DLD1 (cell line): ENCODE measurements around the gene CCNA2.

Source experiments
- in situ Hi-C: cut with HindIII; loops from 2 replicates; pipeline ENCODE4 v1.10.0; 2017; ENCODE audit warnings: low sequenced_read_pairs

Gene CCNA2

DNA sequence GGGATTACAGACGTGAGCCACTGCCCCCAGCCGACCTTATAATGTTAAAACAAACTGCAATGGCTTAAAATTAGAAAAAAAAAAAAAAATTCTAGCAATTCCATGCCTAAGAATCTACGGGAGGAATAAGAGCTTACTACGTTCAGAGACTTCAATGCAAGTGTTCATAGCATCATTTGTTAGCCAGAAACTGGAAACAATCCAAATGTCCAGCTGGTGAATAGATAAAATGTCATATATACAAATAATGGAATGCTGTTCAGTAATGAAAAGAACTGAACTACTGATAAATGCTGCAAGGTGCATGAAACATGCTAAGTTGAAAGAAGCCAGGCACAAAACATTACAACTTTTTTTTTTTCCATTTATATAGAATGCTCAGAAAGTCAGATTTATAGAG, 17.3 kb downstream of the CCNA2 start:
- in situ Hi-C loops = no loop called here

DNA sequence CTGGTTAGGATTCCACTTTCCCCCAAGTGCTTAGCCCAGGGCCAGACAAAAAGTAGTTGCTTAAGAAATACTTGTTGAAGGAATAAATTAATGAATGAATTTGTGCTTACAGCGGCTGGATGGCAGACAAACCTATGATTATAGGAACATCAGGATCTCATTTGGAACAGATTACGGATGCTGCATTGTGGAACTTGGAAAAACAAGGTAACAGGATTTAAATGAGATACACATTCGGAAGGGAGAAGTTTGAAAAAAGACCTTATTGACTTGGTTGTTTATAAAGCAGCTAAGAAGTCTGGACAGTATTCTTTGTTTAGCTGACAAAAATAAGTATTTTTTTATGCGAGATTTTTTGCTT, 22.0 kb downstream of the CCNA2 start:
- in situ Hi-C loops = no loop called here

DNA sequence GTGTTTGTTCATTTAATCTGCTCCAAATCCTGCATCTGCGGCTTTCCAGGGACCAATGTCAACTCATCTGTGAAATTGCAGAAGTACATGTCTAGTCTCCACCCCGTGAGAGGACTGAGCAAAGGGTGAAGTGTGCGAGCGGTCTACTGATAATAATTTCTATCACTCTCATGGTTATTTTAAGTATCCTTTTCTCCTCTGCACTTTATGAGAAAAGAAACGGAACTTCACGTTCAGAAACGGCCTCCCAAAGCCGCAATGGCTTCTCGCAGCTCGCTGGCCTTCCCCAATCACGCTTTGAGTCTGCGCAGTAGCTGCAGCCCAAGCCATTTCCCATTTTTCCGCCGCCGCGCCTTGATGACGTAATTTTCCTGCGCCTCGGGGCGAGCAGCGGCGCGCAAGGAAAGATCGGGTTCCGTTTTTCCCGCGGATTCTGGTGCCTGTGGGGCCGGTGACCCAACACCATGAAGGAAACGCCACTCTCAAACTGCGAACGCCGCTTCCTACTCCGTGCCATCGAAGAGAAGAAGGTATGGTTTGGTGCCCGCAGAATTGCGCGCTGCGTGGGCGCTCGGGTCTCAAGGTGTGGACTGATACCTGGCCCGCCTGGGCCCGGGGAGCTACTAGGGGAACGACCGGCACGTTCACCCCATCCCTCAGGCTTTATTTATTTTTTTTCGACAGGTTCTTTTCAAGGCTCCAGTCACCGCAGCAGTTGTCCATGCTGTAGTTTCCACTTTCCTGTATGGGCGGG, 22.5 kb downstream of the CCNA2 start, which contains the start of gene EXOSC9:
Gene EXOSC9, plus strand, starts transcription at position 363 of the 754 bp plus-strand sequence. Its CDS starts 102 bp downstream, at position 465.
- in situ Hi-C loops = no loop called here

DNA sequence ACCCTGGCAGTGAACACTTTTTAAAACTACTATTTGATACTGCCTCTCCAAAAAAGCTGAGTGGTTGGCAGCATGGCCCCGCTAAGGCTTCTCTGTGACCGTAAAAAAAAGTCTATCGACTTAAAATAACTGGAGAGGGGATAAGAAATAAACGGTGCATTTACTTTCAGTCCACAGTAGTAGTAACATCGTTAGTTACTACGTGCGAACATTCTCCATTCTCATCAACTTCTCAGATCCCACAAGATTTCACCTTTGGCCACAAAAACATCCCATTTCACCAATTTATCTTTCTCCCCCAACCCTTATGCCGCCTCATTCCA, 23.1 kb downstream of the CCNA2 start:
- in situ Hi-C loops = no loop called here

DNA sequence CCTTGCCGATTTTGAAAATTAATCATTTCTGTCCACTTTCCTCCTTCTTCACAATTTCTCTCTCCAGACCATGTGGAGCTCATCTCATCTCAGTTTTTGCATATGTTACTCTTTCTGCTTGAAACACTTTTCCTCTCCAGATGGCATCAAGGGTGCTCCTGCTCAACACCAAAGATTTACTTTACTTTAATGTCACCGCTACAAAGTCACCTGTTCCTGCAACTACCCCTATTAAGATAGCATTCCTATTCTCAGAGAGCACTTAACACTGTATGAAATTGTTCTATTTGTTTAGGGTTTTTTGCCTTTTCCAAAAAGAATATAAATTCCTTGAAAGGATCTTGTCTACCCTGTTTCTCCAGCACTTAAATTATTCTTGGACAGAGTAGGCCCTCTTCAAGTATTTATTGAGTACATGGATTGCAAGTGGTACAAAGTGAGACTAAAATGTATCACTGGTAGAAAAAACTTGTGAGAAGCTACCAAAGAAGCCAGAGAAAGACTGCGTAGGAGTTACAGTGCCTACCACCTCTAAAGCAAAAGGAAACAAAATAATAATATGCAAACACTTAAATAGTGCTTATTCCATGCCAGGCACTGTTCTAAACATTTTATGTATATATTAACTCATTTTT, 23.7 kb downstream of the CCNA2 start:
- in situ Hi-C loops = no loop called here

DNA sequence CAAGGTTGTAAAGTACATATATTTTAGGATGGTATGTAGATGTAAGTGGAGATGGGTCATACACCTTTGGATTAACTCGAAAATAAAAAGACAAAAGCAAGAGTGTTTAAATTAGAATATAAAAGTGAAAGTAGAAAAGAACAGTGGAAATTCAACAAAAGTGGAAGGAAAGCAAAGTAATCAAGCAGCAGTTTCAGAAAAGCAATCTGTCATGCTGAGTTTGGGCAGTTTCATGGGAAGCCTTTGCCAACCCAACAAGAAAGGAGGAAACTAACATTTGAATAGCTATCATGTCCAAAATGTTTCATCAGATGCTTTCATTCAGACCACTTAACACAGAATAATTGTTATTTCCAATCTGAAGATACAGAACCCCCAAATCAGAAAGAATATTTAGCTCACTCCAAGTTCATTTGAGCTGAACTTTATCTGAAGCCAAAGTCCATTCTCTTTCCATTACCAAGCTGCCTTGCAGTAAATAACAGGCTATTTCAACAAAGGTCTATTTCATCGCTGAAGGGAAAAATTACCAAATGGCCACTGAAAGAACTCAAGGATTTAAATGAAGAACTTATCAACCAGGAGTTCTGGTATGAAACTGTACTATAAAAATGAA, 24.4 kb downstream of the CCNA2 start:
- in situ Hi-C loops = no loop called here

DNA sequence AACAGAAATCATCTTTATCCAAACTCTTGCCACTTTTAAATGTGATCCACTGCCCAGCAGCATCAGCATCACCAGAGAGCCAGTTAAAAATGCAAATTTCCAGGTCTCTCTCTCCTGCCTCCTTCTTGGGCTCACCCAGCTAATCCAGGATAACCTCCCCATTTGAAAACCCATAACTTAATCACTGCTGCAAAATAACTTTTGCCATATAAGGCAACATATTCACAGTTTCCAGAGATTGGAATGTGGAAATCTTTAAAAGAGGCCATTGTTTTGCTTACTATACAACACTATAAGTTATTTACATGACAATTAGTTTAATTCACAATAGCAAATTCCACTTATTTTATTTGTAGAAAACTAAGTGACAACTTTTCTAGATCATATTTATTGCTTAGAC, 27.4 kb downstream of the CCNA2 start:
- in situ Hi-C loops = no loop called here

DNA sequence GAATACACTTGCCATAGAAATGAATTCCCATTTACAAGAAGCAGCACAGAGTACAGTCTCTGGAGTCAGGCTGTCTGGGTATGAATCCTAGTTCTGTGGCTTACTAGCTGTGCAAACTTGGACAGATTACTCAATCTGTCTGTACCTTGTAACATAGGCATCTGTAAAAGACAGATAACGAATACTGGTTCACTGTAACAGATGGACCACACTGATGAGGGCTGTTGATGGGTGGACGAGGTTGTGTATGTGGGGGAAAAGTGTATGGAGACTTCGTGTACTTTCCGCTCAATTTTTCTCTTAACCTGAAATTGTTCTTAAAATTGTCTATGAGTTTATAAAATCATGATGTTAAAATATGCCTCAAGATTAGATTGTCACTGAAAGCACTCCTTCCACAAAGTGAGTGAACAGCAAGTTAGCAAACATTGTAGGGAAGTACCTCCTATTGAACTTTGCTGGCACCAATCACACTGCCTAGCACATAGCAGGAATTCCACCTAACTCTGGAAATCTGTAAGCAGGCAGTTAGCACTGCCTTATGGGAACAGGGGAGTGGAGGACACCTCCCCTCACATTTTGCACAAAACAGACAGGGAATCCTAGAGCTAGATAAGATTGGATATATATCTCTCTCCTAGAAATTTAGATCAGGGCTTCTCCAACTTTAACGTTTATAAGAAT, 29.0 kb downstream of the CCNA2 start:
- in situ Hi-C loops = no loop called here

DNA sequence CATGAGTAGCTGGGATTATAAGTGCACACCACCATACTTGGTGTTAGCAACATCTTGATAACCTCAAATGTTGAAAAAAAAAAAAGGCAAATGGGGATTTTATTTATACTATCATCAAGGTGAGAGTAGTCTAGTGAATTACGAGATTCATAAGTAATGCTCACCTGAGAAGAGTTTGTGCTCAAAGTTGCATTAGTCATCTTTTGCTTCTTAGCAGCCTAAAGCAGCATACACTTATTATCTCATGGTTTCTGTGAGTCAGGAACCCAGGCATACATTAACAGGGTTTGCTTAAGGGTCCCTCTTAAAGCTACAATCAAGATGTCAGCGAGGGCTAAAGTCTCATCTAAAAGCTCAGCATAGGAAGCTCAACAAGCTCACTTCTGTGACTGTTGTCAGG, 30.7 kb downstream of the CCNA2 start:
- in situ Hi-C loops = no loop called here

DNA sequence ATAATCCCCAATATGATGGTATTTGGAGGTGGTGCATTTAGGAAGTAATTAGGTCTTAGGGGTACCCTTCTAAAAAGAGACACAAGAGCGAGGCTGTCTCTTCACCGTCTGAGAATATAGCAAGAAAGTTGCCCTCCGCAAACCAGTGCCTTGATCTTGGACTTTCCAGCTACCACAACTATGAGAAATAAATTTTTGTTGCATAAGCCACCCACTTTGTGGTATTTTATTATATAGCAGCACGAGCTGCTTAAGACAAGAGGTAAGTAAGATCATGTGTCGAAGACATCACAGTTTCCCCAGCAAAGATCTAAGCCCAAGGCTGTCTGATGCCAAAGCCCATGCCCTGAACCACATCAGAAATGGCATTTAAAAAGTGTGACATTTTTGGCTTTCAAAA, 32.2 kb downstream of the CCNA2 start:
- in situ Hi-C loops = no loop called here

DNA sequence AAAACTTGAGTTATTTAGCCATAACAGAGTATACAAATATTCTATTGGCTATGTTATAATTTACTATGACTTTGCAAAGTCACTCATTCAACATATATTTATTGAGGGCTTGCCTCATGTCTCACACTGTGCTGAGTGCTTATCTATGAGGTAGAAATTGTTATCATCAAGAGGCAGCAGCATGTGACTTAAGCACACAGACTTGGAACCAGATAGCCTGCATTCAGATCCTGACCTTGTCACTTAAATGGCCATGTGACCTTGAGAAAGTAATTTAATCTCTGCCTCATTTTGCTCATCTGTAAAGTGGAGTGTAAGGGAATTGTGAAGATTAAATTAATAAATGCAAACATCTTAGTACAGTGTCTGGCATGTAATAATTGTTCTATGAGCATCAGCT, 32.7 kb downstream of the CCNA2 start:
- in situ Hi-C loops = no loop called here

DNA sequence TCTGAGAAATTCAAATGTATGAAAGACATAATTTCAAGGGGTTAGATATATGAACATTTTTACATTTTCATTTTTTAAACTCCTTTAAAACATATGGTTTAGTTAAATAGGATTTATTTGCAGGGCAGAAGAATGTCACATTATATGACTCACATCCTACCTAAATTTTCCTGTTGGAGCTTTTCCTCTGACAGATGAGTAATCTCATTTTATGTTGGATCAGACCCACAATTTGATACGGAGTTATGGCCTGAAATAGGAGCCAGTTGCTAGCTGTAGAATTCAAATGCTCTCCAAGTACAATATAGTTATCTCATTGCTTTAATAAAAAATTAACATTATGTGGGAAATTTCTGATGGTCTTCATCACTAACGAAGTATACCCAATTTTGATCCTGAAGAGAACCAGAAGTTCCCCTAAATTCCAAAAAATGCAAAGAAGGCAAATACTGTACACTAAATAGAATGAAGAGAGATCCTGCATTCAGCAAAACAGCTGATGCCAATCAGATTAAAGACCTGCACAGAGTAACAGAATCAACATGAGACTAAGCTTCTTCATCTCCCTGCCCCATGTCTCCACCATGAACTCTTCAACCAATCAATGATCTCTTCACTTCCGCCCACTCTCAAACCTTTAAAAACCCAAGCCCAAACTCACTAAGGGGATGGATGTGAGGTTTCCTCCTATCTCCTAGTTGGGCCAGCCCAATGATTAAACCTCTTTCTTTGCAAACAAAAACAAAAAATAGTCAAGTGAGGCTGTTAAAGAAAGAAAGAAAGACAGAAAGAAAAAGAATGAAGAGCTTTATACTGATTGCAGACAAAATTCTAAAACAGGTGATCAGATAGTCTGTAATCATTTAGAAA, 33.5 kb downstream of the CCNA2 start:
- in situ Hi-C loops = no loop called here

DNA sequence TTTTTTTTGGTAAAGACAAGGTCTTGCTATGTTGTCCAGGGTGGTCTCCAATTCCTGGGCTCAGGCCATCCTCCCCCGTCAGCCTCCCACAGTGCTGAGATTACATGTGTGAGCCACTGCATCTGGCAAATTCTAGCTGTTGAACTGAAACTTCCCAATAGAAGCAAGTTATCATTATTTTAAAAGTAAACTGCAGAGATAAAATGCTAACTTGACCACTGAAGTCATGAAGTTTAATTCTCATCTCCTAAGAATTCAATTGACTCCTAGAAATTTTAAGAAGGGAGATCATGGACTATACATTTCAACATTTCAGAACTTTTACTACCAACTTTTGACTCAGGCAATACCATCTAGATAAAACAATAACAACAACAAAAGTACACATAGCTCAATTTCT, 34.2 kb downstream of the CCNA2 start:
- in situ Hi-C loops = no loop called here

DNA sequence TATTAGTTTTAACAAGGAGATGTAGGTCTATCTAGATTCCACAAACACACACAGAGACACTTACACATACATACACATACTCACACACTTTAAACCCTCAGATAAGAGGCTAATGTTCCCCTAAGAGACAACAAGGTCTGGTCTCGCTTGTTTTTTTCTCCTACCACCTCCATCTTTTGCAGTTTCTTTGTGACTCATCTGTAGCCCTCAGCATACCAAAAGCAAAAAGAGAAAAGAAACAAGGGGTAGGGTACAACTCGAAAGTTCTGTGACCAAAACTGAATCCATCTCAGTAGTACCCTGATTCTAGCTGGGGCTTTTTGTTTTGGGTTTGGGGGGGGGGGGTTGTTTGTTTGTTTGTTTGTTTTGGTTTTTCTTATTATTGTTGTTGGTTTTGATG, 34.8 kb downstream of the CCNA2 start:
- in situ Hi-C loops = no loop called here

DNA sequence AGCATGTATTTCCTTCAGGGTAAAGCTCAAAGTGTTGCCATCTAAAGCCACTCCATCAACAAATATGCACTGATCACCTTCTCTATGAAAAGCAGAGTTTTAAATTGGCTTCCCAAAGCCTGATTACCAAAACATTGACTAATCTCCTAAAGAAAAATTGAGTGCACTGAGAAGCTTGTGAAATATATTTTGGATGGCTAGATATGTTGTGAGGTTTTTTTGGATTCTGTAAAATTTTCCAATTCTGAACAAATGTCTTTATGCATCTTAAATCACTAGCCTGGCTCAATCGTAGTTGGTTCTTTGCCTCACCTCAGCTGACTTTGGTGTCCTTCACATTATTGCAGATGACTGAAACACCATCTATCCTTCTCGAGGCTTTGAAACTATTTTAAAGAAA, 37.5 kb downstream of the CCNA2 start:
- in situ Hi-C loops = no loop called here

DNA sequence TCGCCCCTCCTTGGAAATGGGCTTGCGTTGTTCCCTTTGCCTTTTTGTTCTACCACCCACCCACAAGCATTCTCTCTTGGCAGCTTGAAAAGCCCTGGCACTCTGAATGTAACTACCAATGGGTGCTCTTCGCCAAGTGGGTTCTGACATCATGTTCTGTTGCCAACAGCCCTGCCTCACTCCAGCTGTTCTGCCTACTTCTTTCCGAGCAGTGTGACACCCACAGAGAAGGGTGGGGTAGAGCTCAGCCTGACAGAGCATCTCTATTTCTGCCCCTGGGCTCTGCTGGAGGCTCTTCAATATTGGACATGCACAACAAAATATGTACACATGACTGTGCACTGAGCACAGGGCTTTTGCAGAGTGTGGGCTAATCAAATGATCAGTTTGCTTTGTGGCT, 38.2 kb downstream of the CCNA2 start:
- in situ Hi-C loops = no loop called here

DNA sequence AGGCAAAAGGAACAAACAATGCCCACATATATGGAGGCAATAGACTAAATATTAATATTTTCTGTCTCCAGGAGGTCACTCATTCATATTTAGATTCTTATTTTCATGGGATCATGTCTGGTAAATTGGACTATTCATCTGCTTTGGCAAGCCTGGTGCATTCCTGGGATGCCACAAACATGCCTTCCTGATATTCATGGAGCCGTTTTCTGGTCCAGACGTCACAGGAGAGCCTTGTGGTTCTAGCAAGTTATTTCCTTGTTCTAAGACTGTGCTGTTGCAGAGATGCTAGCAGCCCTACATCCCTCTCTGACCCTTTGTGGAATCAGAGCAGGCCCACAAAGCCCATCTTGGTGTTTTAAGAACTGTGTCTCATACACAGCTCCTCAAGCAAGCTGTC, 38.7 kb downstream of the CCNA2 start:
- in situ Hi-C loops = no loop called here

DNA sequence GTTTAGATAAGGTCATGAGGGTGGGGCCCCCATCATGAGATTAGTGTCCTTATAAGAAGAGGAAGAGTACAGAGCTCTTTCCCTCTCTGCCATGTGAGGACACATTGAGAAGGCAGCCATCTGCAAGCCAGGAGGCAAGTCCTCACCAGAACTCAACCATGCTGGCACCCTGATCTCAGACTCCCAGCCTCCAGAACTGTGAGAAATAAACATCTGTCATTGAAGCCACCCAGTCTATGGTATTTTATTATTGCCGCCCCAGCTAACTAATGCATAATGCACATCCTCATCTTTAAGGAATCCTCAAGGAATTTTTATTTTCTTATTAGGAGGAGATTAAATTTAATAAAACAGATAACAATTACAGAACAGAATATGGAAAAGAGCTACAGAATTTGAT, 39.3 kb downstream of the CCNA2 start:
- in situ Hi-C loops = no loop called here

DNA sequence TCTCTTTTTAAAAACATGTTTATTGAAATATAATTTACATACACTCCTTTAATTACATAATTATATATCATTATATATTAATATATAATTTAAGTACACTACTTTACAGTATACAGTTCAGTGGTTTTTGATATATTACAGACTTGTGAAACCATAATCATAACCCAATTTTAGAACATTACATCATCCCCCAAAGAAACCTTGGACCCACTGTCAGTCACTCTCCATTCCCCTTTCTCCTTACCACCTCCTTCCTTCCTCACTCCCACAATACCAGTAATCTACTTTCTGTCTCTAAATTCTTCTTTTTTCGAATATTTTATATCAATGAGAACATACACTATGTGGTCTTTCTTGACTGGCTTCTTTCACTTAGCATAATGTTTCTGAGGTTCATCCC, 40.5 kb downstream of the CCNA2 start:
- in situ Hi-C loops = no loop called here

DNA sequence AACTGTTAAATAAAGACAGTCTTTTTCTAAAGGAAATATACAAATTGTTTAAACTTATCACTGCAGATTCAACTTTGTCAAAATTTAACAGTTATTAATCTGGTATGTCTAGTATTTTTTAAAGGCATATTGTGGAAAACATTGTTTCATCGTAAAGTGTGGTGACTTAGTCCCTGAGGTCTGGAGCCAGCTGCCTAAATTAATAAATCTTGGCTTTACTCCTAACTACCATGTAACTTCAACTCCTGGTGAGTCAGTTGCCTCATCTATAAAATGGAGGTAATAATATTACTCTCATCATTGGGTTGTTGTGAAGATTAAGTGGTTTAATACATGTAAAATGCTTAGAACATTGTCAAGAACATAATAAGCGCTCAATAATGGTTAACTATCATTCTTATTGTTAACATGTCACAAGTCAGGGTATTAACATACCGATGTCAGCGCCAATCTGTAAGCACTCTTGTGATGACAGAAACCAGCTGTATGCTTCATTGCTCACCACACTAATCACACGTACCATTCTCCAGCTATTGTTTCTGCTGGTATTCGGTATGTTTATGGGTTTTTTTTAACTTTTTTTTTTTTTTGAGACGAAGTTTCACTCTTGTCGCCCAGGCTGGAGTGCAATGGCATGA, 44.6 kb downstream of the CCNA2 start:
- in situ Hi-C loops = no loop called here

DNA sequence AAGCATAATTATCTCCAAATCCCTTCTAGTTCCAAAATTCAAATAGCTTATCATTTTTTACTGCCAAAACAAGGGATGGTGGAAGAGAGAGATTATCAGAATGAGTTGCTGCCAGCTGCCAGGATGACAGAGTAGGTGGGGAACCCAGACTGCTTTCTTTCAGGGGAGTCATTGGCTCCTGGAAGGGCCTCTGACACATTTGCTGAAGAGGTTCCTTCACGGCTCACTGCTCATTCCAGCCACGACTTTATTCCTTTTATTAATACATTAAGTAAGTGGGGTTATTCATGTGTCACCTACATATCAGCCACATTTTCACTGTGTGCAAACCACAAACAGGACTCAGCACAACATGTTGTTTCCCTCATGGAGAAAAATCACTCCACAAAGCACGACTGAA, 46.1 kb downstream of the CCNA2 start:
- in situ Hi-C loops = no loop called here
